T-helper 22 cell (primary cell): ENCODE measurements around the gene BARHL1.

Source experiments
- DNase-seq: peaks from one replicate; pipeline ENCODE4 v3.0.0-alpha.2; 2020; ENCODE audit warnings: low read depth

Gene BARHL1

DNA sequence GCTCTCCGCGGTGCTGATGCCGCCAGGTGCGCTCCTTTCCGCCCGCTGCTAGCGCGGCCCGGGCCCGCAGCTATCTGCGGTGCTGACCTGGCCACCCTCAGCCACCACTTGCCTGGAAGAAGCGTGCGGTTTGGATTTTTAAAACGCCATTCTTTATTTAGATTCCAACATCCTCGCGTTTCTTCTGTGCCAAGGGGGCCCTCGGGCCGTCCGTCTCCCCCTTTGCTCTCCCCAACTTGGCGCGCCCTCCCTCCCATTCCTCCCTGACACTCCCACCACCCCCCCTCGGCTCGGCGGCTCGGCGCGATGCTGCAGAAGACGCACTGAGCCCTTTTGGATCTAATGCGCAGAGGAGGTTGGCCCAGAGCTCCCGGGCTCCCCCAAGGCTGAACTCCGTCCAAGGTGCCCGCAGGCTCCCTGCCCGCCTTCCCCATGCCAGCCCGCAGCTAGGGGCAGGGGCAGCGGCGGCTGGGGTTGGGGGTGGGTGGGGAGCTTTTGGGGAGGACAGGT lies at the start of gene BARHL1:
TSS of gene BARHL1 (plus strand) at position 331 of the 510 bp plus-strand sequence. CDS start 192 bp downstream, outside the sequence.
- DNase-seq, result no peak

DNA sequence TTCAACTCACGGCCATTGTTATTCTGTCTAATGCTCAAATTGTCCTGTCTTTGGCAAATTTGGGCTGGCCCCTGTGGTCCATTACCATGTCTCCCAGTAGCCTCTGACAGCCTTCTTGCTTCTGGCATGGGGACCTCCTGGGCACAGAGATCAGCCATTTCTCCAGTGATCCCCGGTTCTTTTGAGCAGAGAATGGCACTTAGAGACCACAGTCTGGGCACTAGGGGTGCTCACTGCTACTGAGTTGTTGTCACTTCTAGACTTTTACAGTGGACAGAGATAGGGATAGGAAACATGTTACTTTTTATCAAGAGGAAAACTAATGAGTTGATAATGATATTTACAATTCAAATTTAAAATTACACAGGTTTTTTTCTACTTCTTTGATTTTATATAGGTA lies 47.6 kb upstream of the BARHL1 start:
- DNase-seq, result no peak

DNA sequence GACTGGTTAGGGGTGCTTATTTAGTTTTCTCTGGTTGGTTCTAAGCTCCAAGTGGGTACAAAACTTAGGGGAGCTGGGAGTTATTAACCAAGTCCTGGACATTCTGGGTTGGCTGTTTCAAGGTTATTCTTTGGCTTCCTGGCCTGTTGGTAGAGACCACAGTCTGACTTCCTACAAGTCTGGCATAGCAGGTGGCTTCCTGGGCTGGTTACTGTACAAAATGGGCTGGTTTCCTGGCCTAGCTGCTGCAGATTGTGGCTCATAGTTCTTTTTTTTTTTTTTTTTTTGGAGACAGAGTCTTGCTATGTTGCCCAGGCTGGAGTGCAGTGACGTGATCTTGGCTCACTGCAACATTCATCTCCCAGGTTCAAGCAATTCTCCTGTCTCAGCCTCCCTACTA lies 46.3 kb upstream of the BARHL1 start:
- DNase-seq, result no peak

DNA sequence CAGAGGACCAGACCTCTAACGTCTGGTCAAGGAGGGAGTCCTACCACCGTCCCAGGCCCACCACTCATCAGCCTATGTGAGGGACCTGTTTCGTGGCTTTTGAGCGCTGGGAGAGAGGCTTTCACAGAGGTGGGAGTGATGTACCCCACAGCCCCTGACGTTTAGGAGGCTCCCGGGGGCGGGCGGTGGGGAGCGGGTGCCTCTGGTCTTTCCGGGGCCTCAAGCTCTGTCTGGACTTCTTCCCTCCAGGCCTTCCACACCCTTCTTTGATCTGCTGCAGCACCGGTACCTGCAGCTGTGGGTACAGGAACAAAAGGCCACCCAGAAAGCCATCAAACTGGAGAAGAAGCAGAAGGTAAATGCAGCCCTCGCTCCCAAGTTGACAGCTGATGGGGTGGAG lies 45.1 kb upstream of the BARHL1 start:
- DNase-seq, result no peak

DNA sequence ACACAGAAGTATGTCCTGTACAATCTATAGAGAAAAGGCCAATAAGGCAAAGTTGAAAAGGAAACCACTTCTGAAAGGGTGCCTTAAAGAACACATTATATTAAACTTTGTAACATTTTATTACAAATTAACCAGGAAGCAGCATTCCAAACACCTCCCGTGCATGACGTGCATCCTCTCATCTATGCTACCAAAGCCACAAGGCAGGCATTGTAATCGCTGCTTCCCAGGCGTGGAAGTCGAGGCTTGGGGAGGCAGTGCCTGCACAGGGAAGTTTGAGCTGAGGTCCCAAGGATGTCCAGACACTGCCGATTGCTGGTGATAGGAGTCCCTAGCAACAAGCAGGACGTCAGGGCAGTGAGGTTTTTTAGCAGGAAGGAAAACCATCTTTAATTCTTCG lies 44.3 kb upstream of the BARHL1 start:
- no peak for DNase-seq

DNA sequence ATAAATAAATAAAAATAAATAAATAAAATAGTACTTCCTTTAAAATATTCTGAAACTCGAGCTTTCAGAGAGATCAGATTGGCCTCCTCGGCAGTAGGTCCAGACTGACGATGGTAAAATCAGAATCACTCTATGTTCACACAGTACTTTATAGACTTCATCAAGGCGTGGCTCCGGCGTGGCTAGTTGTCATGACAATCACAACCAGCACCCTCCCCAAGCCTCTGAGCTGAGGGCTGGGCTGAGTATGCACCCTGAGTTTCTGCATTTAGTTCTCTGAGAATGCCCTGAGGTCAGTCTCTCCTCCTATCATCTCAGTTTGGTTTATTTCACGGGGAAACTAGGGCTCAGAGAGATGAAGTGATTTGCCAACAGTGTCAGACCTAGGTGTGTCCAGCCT lies 43.3 kb upstream of the BARHL1 start:
- no peak for DNase-seq

DNA sequence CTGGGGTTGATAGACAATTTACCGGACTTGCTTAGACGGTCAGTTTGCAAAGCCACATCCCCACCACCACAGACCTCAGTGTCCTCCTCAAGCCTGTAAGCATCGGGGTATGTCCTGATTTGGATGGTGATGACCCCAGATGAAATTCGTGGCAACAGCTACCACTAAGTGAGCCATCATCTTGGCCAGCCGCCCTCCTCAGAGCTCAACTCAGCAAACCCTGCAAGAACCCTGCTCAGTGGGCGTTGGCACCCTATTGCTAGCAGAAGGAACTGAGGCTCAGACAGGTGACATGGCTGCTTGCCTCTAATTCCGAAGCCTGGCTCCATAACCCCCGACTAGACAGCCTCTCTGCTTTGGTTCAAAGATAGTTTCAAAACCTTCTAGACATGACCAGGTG lies 41.4 kb upstream of the BARHL1 start:
- no peak for DNase-seq

DNA sequence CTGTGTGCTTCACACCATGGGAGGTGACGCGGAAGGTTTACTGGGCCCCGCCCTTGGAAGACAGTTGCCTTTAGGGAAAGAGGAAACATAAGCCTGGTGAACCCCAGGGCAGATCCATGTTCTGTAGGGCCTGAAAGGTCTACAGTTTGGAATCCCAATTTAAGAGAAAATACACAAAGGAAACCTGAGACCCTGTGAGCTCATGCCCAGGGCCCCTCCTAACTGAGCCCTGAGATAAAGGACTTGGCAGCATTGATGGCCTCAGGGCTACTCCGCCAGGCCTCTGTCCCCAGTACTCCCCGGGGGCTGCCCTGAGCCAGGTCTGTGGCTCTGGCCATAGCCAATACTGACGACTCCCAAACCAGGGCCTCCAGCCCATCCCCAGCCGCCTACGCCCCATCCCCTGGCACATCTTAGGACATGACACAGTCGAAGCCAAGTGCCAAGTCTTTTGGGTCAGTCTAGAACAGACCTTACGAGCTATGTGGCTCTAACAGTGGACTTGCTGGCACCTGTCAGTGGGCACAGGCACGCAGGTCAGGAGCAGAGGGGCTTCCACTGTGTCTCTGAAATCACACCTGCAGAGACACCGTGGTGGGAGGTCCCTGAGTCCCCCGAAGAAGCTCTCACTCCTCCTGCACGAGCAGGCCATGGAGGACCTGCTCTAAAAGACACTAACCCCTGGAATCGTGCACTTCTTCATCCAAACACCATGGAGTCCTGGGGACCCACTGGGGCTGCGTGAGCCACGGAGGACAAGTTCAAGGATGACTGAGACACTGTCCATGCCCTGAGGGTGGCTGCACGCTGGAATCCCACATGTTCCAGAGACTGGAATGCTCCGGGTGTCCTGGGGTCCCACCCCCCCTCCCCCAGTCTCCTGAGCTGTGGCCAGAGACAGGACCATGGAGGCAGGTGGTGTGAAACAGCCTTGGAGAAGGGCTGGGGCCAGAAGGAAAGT lies 40.3 kb upstream of the BARHL1 start:
- no peak for DNase-seq

DNA sequence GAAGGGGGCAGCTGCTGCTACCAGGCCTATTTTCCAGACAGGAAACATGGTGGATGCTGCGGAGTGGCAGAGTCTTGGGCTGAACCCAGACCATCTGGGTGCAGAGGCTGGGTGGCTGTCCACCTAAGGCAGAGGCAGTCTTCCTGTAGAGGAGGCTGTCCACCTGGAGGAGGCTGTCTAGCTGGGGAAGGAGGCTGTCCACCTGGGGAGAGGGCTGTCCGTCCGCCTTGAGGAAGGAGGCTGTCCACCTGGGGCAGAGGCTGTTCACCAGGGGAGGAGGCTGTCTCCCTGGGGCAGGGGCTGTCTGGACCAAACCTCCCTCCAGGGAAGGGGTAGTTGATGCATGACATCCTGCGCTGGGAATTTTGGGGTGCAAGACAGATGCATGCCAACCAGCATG lies 39.2 kb upstream of the BARHL1 start:
- DNase-seq, result no peak

DNA sequence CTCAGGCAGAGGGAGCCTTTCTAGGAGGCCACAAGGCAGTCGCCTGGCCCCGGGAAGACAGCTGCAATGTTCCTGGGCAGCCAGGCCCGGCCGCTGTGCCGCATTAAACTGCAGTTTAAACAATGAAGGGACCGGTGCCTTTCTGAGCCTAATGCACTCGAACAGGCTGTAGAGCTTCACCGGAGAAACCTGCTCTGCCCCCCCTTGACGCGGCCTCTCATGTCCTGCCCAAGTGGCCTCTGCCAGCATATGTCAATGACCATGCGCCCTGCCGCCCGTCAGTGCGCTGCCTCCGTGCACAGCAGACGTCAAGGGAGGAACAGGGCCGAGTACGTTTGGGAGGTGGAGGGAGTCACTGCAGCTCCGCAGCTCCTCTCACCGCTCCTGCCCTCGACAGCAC lies 38.4 kb upstream of the BARHL1 start:
- no peak for DNase-seq

DNA sequence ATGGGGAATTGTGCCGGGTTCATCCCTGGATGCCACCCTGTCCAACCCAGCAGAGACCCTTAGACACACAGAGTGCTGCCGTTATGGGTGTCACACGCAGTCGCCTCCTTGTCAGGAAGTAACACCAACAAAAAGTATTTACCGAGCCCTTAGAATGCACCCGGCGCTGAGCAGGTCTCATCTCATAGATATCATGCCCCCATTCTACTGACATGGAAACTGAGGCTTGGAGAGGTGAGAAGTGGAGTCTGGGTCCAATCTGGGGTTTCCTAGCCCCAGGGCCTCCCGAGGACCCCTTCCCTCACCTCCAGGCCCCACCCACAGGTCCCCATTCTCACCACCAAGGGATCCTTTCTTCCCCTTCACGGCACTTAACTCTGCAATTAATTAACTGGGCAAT lies 36.8 kb upstream of the BARHL1 start:
- no peak for DNase-seq

DNA sequence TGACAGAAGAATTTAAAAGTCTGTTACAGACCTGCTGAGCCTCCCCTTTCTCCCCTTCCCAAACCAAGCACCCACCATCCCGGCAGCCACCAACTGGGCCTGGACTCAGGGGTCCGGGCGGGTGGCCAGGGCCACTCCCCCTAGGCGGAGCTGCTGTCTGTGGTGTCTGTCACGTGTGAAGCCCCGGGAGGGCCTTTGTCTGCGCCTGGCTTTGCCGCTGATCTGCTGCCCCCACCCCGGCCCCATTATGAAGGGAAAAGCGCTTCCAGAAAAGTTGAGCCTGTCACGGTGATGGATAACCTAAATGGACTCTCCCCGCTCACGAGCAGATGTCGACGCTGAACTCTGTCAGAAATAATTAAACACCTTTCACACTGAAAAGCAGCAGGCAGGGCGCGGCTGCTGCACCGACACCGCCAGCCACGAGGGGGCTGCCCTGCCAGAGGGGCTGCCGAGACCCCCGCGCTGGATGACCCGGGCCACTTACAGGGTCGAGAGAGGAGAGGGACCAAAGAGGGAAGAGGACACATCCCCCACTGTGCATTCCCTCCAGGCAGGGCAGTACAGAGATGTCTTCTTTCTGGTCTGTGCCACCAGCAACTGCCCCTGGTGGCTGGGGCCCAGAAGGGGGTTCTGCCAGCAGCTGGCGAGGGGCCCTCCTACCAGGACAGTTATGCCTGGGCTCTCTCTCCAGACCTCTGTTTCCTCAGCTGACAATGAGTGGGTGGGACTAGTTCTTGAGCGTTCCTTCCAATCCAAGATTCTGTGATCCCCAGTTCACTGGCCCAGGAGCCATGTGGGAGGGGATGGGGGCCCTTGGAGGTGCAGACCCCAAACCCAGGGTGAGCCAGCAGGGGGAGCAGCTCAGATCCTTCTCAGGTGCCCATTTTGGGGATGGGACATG lies 36.0 kb upstream of the BARHL1 start:
- DNase-seq, result no peak

DNA sequence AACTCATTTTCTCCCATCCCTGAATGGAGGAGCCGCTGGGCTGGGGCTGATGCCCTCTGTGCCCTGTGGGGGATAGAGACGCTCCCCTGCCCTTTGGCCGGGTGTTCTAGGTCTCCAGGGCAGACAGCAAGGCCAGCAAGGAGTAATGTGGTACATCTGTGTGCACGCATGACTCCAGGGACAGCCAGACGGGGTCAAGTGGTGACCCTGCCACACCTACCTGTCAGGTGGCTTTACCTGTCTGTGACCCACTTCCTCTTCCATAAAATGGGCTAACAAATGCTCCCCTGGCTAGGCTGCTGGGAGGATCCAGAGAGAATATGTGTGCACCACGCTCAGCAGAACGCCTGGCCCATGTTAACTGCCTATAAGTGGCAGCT lies 35.4 kb upstream of the BARHL1 start:
- DNase-seq, result no peak

DNA sequence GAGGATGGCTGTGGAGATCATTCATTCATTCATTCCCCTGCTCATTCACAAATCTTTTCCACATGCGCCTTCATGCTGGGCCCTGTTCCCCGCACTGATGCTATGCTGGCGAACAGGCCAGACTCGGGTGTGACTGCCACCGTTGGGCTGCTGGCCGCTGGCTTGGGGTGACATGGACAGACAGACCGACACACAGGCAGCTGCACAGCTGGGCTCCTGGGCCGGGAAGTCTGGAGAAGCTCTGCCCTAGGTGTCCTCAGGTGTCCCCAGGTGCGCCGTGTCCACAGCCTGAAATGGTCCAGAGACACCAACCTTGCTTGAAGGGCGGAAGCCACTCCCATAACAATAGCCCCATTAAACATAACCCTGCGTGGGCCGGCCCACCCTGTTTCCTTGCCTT lies 35.0 kb upstream of the BARHL1 start:
- DNase-seq, result no peak

DNA sequence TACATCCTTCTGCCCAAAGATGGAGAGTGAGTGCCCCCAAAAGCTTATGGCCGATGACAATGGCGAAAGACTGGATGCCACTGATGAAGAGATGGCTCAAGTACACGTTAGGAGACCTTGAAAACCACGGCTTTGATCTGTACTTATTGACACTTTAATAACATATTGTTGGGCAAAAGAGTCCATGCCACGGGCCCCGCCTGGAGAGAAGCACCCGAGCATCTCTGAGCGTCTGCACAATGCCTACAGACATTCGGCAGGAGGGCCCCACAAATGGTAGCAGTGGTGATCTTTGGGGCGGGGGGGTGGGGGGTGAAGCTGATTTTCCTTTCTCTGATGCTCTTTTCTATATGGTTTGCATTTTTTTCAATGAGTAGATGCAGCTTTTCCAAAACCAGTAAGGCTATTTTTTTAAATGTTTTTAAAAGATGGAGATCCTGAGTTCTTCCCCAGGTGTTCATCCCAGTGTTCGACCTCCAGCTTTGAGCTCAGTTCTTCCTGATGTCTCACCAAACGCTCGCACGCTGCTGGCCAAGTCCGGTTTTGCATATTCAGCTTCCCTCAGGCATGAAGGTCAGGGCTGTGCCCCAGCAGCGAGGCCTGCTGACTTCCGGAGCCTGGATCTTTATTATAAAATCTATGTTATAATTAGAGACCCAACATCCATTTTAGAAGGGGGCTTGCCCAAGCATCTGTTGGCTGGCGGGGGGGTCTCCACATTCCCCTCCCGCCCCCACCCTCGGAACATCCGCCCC lies 34.3 kb upstream of the BARHL1 start:
- DNase-seq, result no peak

DNA sequence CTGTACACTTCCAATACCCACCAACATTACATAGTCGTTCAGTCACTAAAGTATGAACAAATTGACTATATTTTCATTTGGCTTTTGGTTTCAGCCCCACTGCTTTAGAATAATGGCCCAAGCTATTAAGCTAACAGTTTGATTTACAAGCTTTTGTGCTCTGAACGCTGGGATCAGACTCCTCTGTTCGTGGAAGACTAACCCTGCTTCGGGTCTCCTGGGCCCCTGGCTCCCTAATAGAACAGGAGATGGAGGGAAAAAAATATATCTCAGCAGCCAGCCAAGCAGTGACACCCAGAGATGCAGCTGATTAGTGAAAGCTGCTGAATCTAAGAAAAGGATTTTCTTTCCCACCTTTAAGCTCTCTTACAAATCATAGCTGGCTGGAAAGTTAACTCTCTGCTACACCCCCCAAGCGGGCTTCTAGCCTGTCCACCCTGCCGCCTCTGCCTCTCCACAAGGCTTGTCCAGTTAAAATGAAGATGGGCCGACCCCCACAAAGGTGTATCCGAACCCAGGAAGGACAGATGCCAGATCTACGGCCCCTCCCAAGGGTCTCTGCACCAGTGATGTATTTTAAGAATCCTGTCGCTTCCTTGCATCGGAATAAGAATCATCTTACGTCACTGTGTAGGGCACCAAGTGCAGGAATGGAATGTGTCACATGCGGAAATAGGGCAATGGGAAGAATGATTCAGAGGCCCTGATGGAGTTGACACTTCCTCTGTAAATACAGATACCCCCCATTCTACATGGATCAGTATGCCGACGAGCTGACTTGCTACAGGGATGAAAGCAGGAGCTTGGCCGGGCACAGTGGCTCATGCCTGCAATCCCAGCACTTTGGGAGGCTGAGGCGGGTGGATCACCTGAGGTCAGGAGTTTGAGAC lies 33.4 kb upstream of the BARHL1 start:
- DNase-seq, result no peak

DNA sequence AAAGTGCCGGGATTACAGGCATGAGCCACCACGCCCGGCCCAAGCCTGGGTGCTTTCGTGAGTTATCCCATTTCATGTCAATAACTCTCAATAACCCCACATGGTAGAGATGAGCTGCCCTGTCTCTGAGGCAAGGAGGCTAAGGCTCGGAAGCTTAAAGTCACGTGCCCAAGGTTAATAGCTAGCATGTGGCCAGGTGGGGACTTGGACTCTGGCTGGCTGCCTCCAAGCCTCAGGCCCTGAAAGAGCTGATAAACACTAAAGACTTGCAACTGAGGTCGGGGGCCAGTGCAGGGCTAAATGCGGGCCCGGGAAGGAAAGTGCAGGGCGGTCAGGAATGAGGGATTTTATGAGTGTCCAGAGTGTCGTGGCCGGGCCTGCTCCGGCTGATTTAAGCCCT lies 30.9 kb upstream of the BARHL1 start:
- DNase-seq, result no peak

DNA sequence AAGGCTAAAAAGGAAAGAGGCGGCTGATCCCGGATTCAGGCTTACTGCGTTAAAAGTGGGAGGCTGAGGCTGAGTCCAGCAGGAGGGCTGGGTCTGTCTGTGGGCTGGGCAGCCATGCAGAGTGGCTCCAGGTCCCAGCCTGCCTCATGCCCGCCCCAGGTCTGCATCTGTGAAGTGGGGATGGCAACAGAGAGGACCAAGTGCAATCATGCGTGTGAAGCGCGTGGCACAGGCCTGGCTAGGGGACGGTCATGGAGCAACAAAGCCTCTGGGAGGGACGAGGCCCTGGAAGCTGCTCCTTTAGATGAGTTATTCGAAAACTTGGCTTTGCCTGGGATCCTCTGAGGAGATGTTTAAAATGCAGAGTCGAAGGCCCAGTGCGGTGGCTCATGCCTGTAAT lies 30.4 kb upstream of the BARHL1 start:
- no peak for DNase-seq

DNA sequence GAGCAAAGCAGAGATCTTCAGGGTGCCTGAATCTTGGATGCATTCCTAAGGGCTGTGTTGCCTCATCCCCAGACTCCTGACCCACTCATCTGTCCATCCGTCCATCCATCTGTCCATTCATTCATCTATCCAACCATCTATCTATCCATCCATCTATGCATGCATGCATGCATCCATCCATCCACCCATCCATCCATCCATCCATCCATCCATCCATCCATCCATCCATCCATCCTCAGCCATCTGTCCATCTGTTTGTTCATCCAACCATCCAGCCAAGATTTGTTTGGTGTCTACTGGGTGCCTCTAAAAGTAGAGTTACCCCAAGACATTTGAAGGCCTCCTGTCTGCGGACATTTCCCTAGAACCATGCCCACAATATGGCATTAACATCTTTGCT lies 27.7 kb upstream of the BARHL1 start:
- DNase-seq, result no peak

DNA sequence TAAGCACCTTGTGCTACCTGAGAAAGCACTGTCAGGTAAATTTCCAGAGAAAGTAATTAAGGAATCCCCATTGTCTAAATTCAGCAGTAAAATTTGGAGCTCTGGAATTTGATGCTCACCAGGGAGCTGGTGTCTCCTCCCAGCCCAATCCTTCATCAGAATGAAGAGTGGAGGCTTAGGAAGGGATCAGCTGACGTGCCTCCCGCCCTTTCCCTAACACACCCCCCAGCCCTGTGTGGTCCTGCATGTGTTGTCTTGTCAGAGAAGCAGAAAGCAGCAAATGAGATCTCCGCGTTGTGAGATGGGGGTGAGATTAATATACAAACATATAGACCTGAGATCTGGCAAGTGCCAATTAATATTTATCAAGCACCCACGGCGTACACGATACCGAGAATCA lies 26.9 kb upstream of the BARHL1 start:
- no peak for DNase-seq

DNA sequence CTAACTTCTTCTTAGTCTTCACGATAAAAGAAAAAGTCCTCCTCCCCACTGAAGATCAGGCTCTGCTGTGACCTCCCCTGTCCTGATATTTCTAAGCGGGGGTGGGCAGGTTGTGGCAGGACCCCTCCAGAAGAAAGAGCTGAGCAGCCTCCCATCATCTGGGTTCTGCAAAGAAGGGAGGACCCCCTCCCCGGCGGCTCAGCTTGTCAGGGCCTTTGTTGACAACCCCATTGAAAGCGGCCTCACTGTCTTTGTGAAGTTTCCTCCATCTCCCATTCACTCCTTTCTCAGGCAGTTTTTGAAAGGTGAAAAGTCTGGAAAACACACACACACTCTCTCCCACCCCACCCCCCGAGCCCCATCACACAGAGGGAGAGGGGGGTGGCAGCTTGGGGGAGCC lies 26.2 kb upstream of the BARHL1 start:
- DNase-seq, result no peak
